Measurements from ENCODE around the gene DACT2.
"Not testable (repeated sequence)": the region's sequence is repeated elsewhere in the genome, so short reads cannot be mapped to it uniquely, and the experiment has no call there.

Gene DACT2

DNA sequence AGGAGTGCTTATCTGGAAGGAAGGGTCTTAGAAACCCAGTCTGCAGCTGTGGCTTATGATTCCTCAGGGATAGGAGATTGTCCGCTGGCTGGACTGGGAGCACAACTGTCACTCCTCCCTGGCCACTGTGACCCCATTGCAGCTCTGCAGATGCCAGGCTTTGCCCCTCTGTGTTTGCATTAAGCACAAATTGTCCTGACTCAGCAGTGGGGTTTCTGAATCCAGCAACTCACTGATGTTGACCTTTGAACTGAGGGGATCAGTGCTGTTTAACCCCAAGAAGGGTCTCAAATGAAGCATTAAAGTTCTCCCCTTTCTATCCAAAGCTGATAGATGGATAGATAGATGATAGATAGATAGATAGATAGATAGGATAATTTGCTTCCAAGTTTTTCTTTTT is 29.5 kb downstream of the DACT2 start:
- H3K27ac ChIP-seq (ENCODE audit: low read depth, low read length), result no peak overlapping the region
- TF ChIP-seq, protein P1, sequence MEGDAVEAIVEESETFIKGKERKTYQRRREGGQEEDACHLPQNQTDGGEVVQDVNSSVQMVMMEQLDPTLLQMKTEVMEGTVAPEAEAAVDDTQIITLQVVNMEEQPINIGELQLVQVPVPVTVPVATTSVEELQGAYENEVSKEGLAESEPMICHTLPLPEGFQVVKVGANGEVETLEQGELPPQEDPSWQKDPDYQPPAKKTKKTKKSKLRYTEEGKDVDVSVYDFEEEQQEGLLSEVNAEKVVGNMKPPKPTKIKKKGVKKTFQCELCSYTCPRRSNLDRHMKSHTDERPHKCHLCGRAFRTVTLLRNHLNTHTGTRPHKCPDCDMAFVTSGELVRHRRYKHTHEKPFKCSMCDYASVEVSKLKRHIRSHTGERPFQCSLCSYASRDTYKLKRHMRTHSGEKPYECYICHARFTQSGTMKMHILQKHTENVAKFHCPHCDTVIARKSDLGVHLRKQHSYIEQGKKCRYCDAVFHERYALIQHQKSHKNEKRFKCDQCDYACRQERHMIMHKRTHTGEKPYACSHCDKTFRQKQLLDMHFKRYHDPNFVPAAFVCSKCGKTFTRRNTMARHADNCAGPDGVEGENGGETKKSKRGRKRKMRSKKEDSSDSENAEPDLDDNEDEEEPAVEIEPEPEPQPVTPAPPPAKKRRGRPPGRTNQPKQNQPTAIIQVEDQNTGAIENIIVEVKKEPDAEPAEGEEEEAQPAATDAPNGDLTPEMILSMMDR (IDR thresholded peaks at IDR 0.05; ENCODE audit: insufficient read depth, low read length, poor library complexity, severe bottlenecking), result no peak
- TF ChIP-seq EZH2phosphoT487 (conservative IDR thresholded peaks at IDR 0.05; ENCODE audit: low read length), result no peak
- no peaks in the 10 kb centered on the region for H3K27me3 ChIP-seq (ENCODE audit: low read length)
- no peak overlapping the region for H2AFZ ChIP-seq (ENCODE audit: low read depth, low read length, severe bottlenecking)
- H3K79me2 ChIP-seq (ENCODE audit: insufficient read depth, low read length), result no peaks in the 10 kb centered on the region
- H3K4me3 ChIP-seq (ENCODE audit: insufficient read depth, low read length, poor library complexity, severe bottlenecking), result no peak overlapping the region
- no peaks in the 10 kb centered on the region for H3K9me3 ChIP-seq (ENCODE audit: insufficient read depth, low read length)
- no peaks in the 10 kb centered on the region for H3K36me3 ChIP-seq (ENCODE audit: low read length)
- H3F3A ChIP-seq (ENCODE audit: insufficient read depth), result no peaks in the 10 kb centered on the region
- H4K20me1 ChIP-seq (ENCODE audit: low read depth, low read length), result no peaks in the 10 kb centered on the region
- no peaks in the 10 kb centered on the region for H3K9me2 ChIP-seq (replicated peaks; ENCODE audit: insufficient read depth, low read length)
- H3K4me2 ChIP-seq (ENCODE audit: low read depth, low read length, poor library complexity, severe bottlenecking), result no peak overlapping the region
- no peak overlapping the region for H3K9ac ChIP-seq (ENCODE audit: low read length)

DNA sequence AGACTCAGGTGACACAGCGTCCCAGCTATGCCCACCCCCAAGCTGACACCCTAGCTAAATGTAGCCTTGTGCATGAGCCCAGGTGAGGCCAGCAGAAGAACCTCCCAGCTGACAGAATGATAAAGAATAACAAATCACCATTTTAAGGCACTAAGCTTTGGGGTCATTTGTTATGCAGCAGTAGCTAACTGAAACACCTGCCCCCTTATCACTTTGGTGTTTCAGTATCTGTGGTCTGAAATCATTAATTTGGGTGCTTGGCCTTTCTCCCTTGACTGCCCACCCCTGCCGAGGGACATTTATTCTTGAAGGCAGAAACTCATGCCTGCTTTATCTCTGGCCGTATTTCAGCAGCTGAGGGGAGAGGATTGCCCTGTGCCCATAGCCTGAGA is 30.0 kb downstream of the DACT2 start:
- no peaks in the 10 kb centered on the region for H3K79me2 ChIP-seq (ENCODE audit: insufficient read depth, low read length)
- H3F3A ChIP-seq (ENCODE audit: insufficient read depth), result no peaks in the 10 kb centered on the region
- H2AFZ ChIP-seq (ENCODE audit: low read depth, low read length, severe bottlenecking), result no peak overlapping the region
- no peaks in the 10 kb centered on the region for H3K27me3 ChIP-seq (ENCODE audit: low read length)
- no peak overlapping the region for H3K4me3 ChIP-seq (ENCODE audit: insufficient read depth, low read length, poor library complexity, severe bottlenecking)
- no peak overlapping the region for H3K4me2 ChIP-seq (ENCODE audit: low read depth, low read length, poor library complexity, severe bottlenecking)
- TF ChIP-seq EZH2phosphoT487 (conservative IDR thresholded peaks at IDR 0.05; ENCODE audit: low read length), result no peak
- TF ChIP-seq, protein P1 (IDR thresholded peaks at IDR 0.05; ENCODE audit: insufficient read depth, low read length, poor library complexity, severe bottlenecking), result no peak
- no peaks in the 10 kb centered on the region for H4K20me1 ChIP-seq (ENCODE audit: low read depth, low read length)
- no peaks in the 10 kb centered on the region for H3K36me3 ChIP-seq (ENCODE audit: low read length)
- no peaks in the 10 kb centered on the region for H3K9me3 ChIP-seq (ENCODE audit: insufficient read depth, low read length)
- no peaks in the 10 kb centered on the region for H3K9me2 ChIP-seq (replicated peaks; ENCODE audit: insufficient read depth, low read length)
- no peak overlapping the region for H3K9ac ChIP-seq (ENCODE audit: low read length)
- H3K27ac ChIP-seq (ENCODE audit: low read depth, low read length), result no peak overlapping the region

DNA sequence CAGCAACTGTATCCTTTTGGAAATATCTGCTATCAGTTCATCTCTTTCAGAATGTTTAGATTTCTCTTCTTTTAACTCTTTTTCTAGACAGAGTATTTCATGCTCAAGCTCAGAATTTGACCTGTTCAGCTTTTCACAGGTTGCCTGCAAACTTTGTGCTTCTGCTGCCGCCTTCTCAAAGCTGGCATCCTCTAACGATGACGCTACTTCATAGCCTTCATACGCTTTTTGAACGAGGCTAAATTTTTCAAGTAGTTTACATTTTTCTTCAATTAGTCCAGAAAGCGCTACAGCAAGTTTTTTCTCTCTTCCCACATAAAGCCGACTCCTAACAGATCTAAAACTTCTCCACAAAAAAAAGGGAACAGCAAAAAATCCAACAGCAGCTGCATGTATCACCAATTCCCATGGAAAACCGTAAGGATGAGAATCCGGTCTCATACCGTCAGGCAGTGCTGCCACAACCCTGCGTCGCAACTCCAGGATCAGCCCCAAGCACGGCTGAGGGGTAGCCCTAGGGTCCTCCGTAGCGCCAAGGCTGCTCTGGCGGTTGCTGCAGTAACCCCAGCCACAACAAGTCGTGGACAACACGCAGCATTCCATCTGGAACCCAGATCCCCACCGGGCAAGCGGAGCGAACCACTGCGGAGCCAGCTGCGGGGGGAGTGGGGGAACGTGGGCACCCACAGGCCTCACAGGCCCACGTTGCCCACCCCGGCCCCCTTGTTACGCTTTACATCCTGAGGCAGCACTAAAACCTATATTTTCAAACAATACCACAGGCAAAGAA is 30.6 kb downstream of the DACT2 start:
- H3K9ac ChIP-seq (ENCODE audit: low read length), result no peak overlapping the region
- no peak overlapping the region for H3K4me2 ChIP-seq (ENCODE audit: low read depth, low read length, poor library complexity, severe bottlenecking)
- no peaks in the 10 kb centered on the region for H3K36me3 ChIP-seq (ENCODE audit: low read length)
- no peaks in the 10 kb centered on the region for H4K20me1 ChIP-seq (ENCODE audit: low read depth, low read length)
- H3K27me3 ChIP-seq (ENCODE audit: low read length), result no peaks in the 10 kb centered on the region
- H3F3A ChIP-seq (ENCODE audit: insufficient read depth), result no peaks in the 10 kb centered on the region
- no peaks in the 10 kb centered on the region for H3K9me3 ChIP-seq (ENCODE audit: insufficient read depth, low read length)
- H3K79me2 ChIP-seq (ENCODE audit: insufficient read depth, low read length), result no peaks in the 10 kb centered on the region
- TF ChIP-seq, protein P1 (IDR thresholded peaks at IDR 0.05; ENCODE audit: insufficient read depth, low read length, poor library complexity, severe bottlenecking), result no peak
- TF ChIP-seq EZH2phosphoT487 (conservative IDR thresholded peaks at IDR 0.05; ENCODE audit: low read length), result no peak
- no peak overlapping the region for H3K4me3 ChIP-seq (ENCODE audit: insufficient read depth, low read length, poor library complexity, severe bottlenecking)
- H3K9me2 ChIP-seq (replicated peaks; ENCODE audit: insufficient read depth, low read length), result no peaks in the 10 kb centered on the region
- no peak overlapping the region for H3K27ac ChIP-seq (ENCODE audit: low read depth, low read length)
- no peak overlapping the region for H2AFZ ChIP-seq (ENCODE audit: low read depth, low read length, severe bottlenecking)

DNA sequence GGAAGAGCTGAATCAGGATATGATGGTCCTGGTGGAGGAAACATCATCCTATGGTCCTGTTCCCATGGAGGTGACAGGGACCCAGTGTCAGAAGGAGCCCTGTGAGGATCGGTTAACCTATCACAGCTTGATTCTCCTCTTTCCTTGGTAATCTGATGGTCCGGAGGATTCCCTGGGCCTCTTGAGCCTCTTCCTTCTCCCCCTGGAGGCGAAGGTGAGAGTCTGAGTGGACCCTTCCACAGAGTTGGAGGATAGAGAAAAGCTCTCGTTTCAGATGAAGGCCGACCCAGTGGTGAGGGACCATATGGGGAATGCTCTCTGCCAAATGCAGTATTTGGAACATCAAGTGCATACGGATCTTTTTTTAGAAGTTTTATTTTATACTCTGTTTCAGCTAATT is 32.1 kb downstream of the DACT2 start:
- H3K27ac ChIP-seq (ENCODE audit: low read depth, low read length); H3F3A ChIP-seq (ENCODE audit: insufficient read depth); H3K9me2 ChIP-seq (replicated peaks; ENCODE audit: insufficient read depth, low read length); H3K4me3 ChIP-seq (ENCODE audit: insufficient read depth, low read length, poor library complexity, severe bottlenecking); H3K9me3 ChIP-seq (ENCODE audit: insufficient read depth, low read length); H3K4me2 ChIP-seq (ENCODE audit: low read depth, low read length, poor library complexity, severe bottlenecking); H4K20me1 ChIP-seq (ENCODE audit: low read depth, low read length); H3K9ac ChIP-seq (ENCODE audit: low read length); H3K79me2 ChIP-seq (ENCODE audit: insufficient read depth, low read length); H2AFZ ChIP-seq (ENCODE audit: low read depth, low read length, severe bottlenecking); H3K27me3 ChIP-seq (ENCODE audit: low read length); H3K36me3 ChIP-seq (ENCODE audit: low read length): not testable (repeated sequence)

DNA sequence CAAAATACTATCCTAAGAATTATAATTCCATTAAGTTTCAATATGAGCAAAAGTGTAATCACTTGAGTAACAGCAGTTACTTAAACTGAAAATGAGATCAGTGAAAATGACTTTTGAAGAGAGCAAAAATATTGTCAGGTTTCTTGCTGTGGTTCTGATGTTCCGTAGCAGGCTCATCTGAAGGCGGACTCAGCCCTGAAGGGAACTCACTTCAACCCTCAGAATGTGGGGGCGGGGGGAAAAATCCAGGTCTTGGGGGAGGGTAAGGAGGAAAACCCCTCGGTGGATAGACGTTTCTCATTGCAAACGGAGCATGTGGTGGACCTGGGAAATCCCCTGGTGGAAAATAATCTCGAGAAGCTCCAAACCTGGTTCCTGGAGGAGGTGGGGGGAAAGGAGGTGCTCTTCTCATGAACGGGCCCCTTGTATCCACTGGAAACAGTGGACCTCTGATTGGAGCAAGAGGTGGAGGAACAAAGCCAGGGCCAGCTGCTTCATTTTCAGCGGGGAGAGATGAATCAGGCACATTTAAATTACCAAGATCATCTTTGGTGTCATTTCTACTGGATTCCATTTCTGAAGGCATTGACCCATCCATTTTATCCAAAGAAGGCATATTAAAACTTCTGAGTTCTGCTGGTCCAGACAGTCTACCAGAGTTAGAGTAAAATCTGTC is 32.7 kb downstream of the DACT2 start:
- not testable (repeated sequence) for H3K9me3 ChIP-seq (ENCODE audit: insufficient read depth, low read length); H3K27me3 ChIP-seq (ENCODE audit: low read length); H3K9ac ChIP-seq (ENCODE audit: low read length); H4K20me1 ChIP-seq (ENCODE audit: low read depth, low read length); H3K79me2 ChIP-seq (ENCODE audit: insufficient read depth, low read length); H3K36me3 ChIP-seq (ENCODE audit: low read length); H3K9me2 ChIP-seq (replicated peaks; ENCODE audit: insufficient read depth, low read length); H2AFZ ChIP-seq (ENCODE audit: low read depth, low read length, severe bottlenecking); H3K4me3 ChIP-seq (ENCODE audit: insufficient read depth, low read length, poor library complexity, severe bottlenecking); H3F3A ChIP-seq (ENCODE audit: insufficient read depth); H3K4me2 ChIP-seq (ENCODE audit: low read depth, low read length, poor library complexity, severe bottlenecking); H3K27ac ChIP-seq (ENCODE audit: low read depth, low read length)
